NCI-H82 treated with DMSO at 0.1 percent for 48 hours (cell line): ENCODE data around the gene CCDC80.
A peak's percentile ranks its signal among the peaks of the same experiment; 100 is the strongest.

Experiments
- DNase-seq: peaks from one replicate; lab custom pipeline; 2025; ENCODE audit not compliant: unreplicated experiment; lab: John Stamatoyannopoulos, UW

Gene CCDC80

DNA sequence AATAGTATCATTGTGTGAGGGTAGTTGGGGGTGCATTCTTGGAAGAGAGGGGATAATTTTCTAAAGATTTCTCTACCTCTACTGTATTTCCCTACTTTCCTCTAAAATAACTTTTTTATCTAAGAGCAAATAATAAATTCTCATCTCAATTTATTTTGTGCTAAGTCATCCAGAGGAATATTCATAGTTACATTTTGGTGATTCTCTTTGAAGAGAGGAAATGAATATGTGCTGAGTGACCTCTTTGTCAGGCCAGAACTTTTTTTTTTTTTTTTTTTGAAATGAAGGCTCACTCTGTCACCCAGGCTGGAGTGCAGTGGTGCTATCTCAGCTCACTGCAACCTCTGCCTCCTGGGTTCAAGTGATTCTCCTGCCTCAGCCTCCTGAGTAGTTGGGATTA, 15.1 kb upstream of the CCDC80 start:
- DNase-seq = no peak

DNA sequence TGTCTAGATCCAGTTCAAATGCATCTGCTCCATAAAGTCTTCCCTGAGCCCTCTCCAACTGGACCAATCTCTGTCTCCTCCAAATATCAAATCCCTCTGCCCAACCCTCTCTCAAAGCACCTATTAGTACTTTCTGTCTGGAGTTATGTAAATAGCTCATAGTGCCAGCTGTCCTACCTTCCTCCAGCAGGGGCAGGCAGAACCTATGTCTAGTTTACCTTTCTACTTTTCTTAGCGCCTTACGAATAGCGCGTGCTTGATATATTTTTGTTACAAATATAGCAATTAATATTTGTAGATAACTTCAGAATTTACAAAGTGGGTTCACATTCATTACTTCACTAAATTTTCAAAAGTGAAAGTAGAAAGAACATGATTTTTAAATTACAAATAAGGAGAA, 14.0 kb upstream of the CCDC80 start:
- DNase-seq = no peak

DNA sequence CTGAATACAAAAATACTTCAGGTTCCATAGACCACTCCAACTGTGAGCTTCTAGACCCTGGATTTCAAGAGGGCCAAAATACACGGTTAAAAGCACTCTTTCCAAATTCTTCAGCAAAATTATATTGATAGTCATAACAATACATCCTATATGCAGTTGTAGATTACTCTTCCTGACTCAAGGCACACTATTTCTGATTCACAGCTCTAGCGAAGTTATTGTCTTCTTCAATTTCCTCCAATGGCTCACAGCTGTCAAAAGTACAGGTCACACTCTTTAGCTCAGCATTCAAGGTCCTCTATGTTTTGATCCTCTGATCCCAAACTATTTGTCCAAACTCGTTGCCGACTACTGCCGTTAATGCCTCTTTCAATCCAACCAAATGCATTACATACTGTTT, 13.5 kb upstream of the CCDC80 start:
- DNase-seq = no peak

DNA sequence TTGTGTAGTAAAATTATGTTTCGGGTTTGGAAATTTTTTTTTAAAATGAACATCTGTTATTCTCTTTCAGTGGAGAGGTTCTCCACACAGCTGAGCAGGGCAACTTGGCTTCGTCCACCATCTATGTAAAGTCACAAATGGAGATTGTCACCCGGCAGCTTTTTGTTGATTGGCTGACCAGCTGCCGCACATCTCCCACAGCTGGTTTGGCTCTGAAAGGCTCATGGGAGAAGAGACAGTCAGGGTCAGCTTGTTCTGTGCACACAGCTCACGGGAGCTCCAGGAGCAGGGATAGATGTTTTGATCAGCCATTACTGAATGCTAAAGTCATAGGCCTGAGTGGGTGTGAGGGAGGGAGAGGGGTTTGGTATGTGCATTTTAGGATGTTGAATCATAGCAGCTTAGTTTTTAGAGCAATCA, 12.9 kb upstream of the CCDC80 start:
- DNase-seq = no peak

DNA sequence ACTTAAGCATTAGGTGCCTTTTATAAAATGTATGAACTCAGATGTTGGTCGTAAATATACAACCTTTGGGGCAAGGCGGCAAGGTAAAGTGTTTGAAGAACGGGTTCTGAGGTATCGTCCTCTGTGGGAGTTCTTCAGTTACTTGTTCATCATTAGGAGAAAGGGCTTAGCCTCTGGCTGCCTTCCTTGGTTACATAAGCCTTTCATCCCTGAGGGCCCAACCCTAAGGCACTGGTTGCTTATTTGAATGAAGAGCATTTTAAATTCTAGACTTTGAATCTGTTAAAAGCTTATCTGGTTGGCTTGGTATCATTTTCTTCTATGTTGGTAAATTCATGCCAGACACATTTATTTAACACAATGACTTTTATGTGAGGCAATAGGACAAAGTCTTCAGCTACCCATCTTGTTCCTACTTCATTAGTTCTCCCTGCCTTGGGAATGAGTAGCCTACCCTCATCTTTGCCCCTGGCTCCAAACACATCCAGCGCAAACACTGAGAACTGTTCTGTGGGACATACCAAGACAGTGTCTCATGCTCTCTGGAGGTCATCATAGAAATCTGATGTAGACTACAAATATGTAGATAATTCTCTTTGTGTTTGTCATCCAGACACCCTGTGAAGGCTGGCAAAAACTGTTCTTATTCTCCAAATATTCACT, 12.4 kb upstream of the CCDC80 start:
- no peak for DNase-seq

DNA sequence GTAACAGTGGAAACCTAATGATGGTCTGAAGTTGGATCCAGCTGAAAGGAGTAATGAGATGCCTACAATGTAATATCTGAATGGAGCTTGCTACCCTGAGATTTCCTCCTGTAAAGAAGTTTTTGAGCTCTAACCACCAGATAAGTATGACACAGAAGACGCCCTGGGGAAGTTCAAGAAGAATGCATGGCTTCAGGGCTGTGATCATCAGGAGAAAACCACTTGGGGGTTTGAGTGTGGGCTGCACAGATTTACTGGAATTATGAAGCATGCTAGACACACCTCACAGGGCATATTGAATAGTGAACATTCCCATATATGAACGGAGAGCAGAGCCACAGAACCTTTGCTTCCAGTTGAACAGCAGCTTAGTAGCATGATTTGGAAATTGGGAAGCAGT, 10.6 kb upstream of the CCDC80 start:
- DNase-seq = no peak

DNA sequence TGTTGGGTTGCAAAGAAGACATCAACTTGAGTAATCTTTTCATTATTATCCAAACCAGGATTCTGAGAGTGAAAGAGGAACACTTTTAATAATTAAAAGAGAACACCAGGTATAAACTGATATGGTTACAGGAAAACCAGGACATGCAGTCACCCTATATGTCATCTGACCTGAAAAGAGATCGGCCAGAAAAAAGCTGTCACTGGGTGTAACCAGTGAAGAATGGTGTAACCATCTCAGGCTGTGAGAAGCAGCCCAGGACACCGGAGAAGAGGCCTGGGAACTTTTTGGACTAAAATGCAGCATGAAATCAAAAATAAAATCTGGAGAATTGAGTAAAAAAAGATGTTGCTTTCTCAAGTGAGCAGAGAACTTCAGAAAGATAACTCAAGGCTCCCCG, 10.1 kb upstream of the CCDC80 start:
- DNase-seq = no peak

DNA sequence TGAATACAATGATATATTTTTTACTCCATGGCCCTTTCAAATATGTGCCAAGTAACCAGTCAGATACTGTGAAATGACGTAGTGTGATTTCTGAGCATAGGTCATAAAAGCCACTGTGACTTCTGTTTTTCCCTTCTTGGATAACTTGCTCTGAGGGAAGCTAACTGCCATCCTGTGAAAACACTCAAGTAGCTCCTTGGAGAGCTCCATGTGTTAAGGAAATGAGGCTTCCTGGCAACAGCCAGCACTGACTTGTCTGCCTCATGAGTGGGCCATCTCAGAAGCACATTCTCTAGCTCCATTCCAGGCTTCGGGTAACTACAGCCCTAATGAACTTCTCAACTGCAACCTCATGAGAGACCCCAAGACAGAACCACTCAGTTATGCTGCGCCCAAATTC, 9.5 kb upstream of the CCDC80 start:
- no peak for DNase-seq

DNA sequence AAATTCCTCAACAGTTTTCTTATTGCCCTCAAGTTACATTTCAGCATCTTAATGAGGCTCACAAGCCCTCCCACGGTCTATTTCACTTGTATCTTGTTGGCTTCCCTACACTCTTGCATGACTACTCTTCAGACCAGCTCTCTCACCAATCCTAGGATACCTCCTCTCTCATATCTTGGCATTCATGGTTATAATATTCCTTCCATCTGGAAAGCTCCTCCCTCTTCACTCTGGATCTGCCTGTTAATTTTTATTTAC, 8.5 kb upstream of the CCDC80 start:
- no peak for DNase-seq

DNA sequence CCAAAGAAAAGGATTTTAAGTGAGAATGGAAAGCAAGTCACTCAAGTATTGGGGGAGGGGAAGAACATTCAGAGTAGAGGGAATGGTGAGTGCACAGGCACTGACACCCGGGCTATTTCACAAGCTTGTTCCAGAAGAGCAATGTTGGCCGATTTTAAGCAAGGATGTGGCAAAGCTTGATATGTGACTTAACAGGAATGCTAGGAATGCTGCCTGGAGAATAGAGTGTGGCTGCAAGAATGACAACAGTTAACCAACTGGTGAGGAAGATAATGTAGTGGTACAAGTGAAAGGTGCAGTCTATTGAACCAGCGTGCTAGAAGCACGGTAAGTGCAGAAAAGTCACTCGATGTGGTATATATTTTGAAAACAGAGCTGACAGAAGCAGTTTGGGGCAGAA, 6.2 kb upstream of the CCDC80 start:
- DNase-seq = no peak

DNA sequence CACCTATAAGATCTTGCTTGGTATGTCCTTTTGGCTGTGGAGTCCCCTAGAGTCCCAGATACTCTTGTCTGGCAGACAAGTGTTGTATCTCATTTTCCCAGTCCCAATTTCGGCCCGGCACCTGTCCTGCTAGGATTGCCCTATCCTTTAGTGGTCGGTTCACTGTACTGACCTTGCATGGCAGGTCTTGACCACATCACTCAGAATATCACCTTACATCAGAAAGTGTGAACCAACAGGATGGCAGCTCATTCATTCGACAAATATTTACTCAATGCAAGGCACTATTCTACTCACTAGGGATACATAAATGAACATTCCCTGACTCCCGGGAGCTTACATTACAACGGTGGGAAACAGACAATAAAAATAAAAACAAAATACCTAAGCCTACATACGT, 5.7 kb upstream of the CCDC80 start:
- no peak for DNase-seq

DNA sequence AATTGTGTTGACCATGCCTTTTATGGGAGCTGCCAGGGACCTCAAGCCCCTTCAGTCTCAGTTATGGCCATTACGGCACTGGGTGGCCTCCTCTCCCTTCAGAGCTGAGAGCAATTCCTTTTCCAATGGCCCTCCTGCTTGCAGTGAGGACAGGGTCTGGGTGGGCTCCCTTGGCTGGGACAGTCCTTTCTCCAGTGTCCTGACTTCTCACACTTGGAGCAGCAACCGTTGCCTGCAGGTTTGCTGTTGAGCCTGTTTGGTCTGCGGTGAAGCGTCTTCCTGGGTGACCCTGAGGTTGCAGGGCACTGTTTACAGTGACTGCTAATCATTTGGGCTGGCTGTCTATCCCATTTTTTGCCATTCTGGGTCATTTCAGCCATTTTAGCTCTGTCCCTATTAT, 3.5 kb upstream of the CCDC80 start:
- no peak for DNase-seq

DNA sequence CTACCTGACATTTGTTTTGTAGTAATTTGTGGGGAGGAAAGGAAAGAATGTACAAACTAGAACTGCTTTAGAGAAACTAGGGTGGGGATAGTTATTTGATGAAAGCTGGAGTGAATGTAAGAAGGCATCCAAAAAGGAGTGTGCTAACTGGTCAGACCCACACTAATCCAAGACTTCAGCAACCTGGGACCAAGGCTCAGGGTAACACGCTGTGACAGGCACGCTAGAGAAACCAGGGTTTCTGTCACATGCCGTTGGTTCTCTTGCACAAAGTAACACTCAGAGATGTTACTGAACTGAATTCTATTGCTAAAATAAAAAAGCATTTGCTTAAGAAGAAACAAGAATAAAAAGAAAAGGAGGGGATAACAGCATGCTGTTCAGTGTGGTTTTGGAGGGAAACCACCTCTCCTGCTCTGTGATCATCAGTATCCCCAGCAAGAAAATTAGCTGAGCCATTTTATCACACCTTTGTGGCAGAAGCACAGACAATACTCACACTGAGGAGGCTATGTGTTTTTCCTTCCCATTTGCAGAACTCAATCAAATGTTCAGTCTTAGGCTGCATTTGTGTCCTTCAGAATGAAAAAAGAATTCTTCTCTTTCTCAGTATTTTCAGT, 2.8 kb upstream of the CCDC80 start:
- no peak for DNase-seq

DNA sequence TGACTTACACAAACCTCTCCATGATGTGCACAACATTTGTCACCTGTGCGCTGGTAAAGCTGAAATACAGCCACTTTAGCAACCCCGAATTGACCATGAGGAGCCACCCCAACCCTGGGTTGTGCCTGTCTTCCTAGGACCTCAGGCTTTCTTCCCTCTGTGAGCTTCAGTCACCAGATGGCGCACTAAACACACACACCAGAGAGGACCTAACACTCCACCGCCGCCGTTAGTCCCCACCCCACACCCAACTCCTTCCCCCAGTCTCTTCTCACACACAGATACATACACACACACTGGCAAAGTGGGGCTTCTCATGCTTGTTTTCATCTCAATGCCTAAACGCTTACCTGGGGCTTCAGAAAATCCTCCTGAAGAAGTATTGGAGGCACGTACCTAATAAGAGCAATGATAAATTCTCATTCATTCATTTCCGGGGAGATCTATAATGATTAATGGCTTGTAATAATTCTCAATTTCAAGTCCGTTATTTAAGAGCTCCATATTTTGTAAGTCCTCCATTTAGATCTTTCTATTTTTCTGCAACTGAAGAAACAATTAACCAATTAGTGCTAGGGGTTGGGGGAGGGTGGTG, 2.1 kb upstream of the CCDC80 start:
- peak; percentile 87 for DNase-seq

DNA sequence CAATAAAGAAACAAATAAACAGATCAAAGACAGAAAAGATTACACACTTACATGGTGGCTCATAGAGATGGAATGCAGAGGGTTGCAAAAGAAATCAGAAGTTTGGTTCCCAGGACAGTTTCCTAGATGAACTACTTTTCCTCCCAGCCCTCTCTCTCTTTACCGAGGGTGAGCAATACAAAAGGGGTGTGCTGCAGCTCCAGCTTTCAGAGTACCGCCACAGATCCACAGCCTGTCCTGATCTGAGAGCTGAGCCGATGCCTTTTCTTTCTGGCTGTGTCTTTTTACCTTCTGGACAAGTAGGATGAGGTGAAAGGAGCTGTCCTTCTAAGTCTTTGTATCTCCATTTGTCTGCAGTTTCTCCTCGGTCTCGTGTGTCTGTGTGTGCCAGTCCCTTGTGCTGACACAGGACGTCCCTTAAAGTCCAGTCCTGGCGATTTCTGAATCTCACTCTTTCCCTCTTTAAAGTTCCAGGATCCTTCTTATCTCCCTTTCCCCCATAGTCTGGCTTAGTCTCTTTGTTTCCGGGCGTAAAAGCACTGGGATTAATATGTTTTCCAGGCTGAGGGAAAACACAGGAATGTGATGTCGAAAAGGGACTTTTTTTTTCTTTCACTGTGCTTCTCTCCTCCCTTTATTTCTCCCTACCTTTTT, 540 bp downstream of the CCDC80 start:
- no peak for DNase-seq

DNA sequence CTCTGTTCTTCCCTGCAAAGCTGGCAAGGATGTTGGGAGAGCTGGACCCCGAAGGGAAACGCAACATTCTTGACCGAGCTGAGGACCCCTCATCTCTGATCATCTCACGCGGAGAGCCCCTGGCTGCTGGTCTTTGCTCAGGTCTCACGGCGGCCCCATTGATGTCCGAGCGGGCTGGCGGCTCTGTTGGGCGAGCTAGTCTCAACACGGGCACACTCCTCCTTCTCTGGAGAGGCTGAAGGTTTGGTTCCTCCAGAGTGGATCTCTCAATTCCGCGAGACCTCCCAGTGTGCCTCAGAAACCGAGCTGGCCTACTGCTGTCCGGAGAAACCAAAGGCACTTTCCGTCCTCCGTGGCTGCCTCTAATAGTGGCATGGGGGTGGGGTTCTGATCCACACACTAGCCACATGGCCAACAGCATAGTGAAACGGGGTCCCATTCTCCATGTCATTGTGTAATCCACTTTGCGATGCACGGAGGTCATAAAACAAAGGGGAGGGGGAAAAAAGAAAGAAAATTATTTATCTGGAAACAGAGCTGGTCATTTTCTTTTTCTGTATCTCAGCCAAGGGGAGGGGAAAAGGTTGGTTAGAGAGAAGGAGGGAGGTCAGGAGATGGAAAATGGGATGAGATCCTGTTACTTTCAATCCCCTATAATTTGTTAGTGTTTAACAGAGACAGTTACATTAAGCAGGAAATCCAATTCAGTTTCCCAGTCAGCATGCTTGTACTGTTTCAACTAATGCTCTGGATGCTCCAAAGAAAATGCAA, 1.3 kb downstream of the CCDC80 start:
- no peak for DNase-seq

DNA sequence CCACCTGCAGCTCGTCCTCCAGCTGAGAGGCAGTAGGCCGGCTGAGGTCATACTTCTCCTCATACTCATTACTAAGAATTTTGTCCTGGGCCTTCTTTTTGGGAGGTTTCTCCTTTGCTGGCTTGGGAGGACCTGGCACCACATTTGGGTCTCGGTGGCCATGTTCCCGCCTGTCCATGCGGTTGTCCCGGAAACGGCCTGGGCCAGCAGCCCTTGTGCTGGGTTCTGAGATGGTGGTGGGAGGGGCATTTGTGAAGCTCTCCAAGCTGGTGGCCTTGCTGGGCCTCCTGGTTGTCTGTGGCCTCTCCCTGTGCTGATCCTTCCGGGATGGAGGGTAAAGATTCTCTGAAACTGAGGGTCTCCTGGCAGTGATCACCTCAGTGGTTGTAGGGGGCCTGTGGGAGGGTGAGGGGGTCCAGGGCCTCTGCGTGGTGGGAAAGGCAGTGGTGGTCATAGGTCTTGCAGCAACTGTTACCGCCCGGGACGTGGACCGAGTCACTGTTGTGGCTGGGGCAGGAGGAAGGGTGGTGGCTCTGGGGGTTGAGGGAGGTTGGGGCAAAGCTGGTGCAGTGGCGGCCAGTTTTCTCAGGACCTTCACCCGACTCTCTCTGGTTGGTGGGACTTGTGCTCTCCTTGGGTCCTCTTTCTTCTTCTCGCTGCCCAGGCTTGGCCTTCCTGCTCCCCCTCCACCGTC, 2.5 kb downstream of the CCDC80 start:
- DNase-seq = no peak

DNA sequence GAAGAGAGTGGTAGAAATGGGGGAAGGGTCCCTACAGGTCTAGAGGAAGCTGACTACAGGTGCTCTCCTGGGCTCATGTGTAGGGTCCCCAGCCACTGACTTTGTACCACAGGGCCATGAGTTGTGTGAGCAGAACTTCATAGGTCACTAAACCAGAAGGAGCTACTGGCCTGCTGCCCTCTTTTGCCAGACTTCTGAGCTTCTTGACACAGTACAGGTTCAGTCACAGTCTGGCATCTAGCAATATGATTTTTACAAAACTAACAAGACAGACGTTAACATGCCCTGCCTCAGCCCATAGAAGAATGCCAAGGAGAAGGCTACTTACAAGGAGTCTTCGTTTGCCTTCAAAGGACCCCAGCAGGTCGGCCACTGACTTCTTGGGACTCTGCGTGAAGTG, 3.2 kb downstream of the CCDC80 start:
- no peak for DNase-seq

DNA sequence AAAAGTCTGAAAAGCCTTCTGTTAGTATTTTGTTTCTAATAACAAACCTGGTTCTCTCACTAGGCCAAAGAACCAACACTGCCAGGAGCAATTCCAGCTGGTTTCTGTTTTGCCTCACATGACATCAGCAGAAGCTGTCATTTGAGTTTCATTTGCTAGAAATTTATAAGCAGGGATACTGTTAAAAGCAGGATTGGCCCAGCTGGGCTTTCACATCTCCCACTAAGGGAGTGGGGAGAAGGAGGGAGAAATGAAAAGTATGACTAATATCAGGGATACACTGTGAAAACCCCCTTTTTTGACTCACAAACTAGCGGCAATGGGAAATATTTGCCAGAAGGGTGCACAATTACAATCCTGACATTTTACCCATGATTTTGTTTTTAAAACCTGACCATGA, 5.3 kb downstream of the CCDC80 start:
- DNase-seq = no peak

DNA sequence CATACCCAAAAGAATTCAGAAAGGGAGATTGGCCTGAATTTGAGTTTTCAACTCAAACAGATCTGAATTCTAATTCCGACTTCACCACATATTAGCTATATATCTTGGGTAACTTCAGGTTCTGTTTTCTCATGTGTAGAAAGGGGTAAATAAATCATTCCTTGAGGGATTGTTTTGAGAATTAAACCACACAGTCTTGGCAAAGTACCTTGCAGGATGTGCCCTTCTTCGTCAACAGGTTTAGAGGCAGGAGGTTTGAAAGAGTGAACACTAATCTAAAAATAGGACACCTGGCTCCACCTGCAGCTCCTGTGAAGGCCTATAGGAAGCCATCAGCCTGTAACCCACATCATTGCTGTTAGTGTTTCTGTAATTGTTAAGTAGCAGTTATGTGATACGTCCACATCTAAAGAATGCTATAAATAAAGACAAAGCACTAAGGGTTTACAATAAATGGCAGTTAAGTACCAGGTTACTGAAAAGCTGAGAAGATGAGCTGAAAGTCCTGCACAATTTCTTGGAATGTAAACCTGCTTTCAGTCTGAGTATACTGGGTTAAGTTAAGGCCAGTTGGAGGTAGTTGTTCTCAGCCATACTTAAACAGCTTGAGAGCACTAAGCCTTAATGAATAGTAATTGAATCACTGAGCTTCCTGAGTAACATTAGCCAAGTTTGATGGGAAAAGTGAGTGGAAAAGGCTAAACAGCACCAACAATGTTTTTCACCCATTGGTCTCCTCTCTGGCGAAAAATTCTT, 6.0 kb downstream of the CCDC80 start:
- no peak for DNase-seq

DNA sequence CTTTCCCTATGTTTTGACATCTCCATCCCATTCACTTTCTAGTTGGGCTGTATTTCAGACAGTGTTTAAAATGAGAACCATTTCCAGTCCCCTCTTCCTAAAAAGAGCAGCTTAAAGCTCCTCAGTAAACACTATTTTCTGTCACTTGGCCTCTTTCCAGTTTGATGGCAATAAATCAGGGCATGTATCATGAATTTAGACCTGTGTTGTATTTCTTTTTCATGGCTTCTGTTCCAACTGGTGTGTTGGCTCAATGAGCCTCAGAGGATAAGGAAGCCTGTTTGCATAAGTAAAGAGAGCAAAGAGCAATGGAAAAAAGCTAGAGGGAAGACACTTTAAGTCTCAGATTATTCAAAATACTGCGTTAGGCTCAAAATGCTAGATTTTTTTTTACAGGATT, 7.2 kb downstream of the CCDC80 start:
- DNase-seq = no peak
